GM12891 (cell line): ENCODE measurements around the gene HCN4.

ENCODE experiments used
- PAX5 ChIP-seq: IDR thresholded peaks from 2 replicates; pipeline ENCODE4 v1.6.1; 2011; ENCODE audit warnings: low read length, moderate library complexity, mild to moderate bottlenecking; ENCODE audit not compliant: insufficient read depth, severe bottlenecking
- POLR2A ChIP-seq: IDR thresholded peaks from 2 replicates; pipeline ENCODE4 v1.6.1; 2011; ENCODE audit warnings: low read depth, low read length, control low read depth
- POLR2AphosphoS5 ChIP-seq: IDR thresholded peaks from 2 replicates; pipeline ENCODE4 v1.6.1; 2011; ENCODE audit warnings: low read depth, low read length, control low read depth
- POU2F2 ChIP-seq: IDR thresholded peaks from 2 replicates; pipeline ENCODE4 v1.6.1; 2011; ENCODE audit warnings: low read depth, mild to moderate bottlenecking, control low read depth, low read length, moderate library complexity
- SPI1 ChIP-seq: IDR thresholded peaks from 2 replicates; pipeline ENCODE4 v1.6.1; 2011; ENCODE audit warnings: low read depth, low read length, control low read depth
- TAF1 ChIP-seq: IDR thresholded peaks from 2 replicates; pipeline ENCODE4 v1.6.1; 2011; ENCODE audit warnings: low read depth, low read length, control low read depth

DNA sequence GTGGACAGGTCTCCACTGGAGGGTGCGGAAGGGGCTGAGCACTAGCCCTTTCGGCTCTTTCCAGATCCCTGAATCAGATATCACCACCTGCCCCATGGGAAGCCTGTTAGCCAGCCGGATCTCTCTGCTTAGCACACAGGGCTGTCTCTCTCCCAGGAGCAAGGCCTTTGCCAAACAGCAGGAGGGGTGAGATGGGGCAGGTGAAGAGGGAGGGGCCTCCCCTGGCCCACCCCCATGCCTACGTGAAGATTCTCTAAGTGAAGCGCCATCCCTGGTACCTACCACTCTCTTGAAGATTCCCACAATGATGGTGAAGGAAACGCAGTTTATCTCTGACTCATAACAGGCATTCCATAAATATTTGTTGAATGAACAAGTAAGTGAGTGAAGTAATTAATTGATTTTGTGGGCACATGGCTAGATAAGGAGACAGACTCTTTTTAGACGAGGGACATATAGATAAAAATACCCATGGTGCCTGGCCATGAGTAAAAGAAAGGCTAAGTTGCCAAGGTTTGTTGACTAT lies 19.6 kb upstream of the HCN4 start:
- TF ChIP-seq POLR2A (no peak), TAF1 (no peak), SPI1 (no peak), POLR2AphosphoS5 (no peak), POU2F2 (no peak), PAX5 (no peak)
